CD4-positive, alpha-beta T cell treated with Interleukin-21 for 1 hour (primary cell): ENCODE results near the gene CARS2.

Source experiments
- DNase-seq: peaks from one replicate; pipeline ENCODE4 v3.0.0-alpha.2; 2020

CARS2 gene

DNA sequence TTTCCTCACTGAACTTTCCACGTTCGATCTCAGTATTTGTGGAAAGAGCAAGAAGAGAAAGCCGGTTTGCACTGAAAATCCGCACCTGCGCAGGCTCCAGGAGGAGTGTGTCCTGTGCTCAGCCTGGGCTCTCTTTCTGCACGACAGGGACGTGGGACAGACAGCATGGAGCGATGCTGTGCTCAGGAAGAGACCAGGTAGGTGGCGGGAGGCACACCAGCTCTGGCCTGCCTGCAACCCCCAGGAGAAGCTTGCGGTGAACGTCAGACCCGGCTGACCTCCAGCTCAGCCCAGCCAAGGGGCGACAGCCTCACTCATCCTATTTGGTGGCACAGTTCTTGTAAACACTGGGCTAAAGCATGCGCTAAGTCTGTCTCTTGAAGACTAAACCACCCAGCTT is 54.6 kb downstream of the CARS2 start:
- no peak for DNase-seq

DNA sequence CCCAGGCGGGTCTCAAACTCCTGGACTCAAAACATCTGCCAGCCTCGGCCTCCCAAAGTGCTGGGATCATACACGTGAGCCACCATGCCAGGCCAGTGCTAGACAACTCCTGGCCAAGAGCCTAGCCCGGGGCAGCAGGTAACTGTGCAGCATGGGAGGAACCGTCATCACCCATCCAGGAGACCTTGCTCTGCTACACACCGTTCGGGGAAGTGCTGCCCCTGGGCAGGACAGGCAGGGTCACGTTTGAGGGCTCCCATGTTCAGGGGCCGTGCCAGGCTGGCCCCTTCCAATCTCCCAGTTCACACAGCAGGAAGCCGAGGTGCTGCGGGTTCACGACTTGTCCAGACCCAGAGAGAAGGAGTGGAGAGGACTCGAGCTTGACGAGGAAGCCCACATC is 55.5 kb downstream of the CARS2 start:
- DNase-seq, result no peak

DNA sequence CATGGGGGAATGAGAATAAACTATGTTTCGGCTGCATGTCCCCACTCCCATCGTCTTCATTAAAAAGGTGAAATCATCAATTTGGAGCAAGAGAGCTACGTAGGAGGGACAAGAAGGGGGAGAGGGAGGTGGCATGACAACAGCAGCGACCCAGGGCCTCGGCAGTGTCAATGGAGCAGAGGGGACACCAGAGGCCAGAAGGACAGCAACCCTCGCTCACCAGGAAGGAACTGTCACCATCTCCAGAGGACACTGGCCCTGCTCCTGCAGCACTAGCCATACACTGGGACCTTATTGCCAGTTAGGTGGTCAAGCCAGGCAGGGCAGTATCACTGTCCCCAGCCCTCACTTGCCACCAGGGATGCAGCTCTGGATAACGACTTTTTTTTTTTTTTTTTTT is 56.4 kb downstream of the CARS2 start:
- no peak for DNase-seq

DNA sequence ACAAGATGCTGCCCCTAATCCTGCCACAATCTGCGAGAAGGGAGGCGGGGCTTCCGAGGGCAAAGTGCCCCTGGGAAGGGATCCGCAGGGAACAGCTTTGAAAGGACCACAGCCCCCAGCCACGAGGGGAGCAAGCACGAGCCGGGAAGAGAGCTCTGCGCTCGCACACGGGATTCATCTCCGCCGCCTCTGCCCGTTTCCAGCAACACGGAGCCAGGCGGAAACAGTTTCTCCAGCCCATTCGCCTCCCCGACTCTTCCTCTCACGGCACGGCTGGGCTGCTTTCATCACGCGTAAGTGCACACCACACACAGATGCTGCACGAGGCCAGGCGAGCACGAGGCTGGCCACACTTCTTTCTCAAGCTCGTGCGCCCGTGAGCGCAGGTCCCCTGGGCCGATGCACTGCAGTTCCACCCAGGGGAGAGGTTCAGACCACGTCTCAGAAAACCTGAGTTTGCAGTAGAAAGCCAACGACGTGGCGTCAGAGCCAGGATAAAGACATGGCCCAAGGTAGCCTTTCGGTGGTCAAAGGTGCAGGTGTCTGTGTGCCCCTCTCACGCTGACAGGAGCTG is 57.0 kb downstream of the CARS2 start:
- no peak for DNase-seq

DNA sequence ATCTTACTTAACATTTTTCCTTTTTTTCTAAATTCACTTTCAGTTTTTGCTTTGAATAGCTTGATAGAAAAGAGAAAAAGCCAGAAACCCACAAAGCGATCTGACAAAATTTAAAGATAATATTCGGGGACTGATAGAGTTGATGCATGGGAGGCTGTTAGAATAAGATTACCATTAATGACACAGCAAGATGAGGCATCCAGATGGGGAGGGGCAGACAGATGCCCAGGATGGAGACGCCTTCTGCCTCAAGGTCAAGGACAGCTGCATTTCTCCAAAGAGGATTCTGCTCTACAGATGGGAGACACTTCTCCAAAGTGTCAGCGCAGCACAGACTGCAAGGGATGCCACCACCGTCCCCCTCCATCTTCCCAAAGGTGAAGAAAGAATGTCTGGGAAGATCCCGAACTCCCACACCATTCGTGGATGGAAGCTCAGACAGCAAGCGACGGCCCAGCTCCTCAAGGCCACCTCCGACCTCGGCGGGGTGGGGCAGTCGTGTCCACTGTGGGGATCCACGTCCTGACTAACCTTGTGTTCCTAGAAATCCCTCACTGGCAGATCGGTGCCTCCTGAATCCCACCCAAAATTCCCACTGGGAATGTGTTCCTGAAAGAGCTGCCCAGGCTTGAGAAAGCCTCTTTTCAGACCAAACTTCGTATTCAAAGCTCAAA is 57.6 kb downstream of the CARS2 start:
- no peak for DNase-seq

DNA sequence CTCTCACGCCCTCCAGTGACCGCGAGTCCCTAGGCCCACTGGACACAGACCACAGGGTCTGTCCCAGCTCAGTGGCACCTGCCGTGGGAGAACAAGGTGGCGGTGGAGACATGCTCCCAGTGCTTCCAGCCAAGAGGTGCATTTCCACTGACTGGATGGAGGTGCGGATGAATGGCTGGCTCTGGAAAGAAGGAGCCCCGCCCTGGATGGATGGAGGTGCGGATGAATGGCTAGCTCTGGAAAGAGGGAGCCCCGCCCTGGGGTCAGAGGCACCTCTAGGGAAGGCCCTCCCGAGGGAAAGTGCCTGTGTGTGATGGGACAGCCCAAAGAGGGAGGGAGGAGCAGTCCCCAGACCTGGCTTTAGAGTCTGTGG is 58.6 kb downstream of the CARS2 start:
- DNase-seq, result no peak

DNA sequence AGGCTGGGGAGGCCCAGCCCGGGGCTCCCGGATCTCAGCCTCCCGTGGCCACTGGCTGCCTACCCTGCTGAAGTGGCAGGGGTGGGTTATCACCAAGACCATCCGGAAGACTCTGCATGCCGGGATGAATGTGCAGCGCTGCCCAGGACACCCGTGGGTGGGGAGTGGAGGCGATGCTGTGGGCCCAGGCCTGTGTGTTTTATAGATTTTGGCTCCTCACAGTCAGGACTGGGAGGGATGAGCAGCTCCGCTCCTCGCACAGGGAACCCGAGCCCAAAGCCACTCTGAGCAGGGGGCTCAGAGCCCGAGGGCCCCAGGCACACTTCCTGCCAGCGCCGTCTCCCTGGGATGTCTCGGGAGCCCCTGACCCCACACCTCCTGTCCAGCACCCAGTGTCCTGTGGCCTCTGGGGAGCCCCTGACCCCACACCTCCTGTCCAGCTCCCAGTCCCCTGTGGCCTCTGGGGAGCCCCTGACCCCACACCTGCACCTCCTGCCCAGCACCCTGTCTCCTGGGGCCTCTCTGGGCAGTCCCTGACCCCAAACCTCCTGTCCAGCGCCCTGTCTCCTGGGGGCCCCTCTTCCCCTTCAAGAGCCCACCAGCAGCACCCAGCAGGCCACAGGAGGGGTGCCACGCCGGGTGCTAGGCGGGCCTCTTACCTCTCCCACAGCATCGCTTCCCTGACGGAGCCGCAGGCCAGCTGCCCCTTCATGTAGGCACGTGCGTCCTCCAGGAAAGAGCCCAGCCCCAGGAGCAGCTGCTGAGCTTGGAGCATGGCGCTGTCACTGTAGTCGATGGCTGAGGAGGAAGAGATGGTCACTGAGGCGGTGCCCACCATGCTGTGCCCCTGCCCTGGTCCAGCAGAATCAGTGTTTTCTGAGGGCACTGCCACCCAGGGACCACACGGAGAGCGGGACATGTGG is 59.2 kb downstream of the CARS2 start:
- DNase-seq, result no peak

DNA sequence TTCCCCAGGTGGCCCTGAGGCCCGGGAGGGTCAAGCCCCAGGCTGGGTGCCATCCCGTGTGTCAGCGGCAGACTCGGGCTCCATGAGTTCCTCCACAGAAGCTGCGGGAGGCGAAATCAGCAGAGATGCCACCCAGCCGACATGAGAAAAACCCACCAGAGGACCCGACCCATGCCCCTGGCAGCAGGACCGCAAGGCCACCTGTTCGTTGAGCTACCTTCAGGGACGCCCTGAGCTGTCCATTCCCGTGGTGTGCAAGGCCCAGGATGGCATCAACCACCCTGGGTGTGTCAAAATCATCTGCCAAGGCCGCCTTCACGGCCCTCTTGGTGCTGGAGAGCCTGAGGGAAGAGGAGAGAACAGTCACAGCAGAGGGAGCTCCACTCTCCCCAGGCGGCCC is 60.2 kb downstream of the CARS2 start:
- no peak for DNase-seq

DNA sequence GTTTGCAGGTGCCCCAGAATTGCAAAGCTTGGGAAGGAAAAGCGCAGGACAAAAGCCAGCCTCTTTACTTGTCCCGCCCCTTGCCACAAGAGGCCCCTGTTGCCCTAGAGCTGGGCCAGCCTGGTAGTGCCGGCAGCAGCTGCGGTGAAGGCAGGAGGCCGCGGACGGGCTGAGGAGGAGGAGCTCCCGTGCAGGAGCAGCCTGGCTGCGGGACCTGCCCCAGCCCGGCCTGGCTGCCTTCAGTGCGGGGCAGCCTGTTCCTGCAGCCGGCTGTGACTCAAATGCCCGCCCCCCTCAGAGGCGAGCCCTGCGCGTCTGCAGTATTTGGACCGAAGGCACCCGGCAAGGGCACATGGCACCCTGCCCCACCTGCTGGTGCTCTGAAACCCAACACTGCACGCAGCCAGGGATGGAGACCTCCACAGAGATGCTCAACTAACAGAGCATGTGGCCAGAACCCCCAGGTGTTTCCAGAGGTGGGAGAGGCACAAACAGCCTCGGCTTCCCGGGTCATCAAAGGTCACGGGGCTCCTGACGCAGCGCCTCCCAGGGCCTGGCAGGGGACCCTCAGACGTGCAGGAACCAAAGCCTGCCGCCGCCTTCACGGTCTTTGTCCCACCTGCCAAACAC is 60.9 kb downstream of the CARS2 start:
- DNase-seq, result peak; percentile 62

DNA sequence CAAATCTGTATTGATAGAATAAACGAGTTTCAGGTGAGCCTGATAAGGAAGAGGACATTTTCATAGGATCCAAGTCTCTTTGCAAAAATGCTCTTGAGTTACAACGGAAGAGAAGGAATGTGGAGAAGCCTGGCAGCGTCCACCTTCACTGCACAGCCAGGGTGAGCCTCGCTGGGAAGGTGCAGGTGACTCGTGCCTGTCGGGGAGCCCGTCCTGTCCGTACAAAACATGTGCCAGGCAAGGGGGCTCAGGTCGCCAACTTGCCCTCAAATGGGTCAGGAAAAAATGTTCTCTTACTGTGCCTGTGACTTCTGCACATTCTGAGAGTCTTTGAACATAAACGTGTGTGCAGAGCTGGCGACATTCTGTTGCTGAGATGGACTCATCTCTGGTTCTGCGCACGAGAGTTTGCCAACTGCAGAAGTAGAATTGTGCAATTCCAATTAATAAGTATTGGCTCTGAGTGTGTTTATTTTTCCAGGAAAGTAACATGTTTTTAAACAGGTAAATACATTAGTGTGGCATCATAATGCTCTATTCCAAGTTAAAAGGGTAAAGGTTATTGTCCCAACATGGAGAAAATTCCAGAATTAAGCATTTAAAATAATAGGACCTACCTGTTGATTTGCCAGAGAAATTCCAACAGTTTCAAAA is 62.0 kb downstream of the CARS2 start:
- DNase-seq, result no peak

DNA sequence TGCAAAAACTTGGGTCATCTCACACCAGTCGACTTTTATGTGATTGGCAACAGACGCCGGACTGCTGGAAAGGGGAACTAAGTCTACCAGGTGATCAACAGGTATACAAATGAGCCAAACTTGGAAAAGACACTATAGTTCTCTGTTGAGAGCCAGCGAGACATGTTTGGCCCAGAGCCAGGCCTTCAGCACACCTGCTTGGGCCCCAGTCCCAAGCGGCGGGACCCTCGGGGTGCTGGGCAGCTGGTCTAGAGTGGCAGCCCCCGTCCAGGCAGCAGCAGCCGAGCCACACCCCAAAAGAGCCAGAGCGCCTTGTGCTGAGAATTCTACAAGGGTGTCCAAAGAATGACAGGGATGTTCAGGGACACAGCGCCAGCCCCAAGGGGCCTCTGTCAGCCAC is 62.6 kb downstream of the CARS2 start:
- DNase-seq, result no peak

DNA sequence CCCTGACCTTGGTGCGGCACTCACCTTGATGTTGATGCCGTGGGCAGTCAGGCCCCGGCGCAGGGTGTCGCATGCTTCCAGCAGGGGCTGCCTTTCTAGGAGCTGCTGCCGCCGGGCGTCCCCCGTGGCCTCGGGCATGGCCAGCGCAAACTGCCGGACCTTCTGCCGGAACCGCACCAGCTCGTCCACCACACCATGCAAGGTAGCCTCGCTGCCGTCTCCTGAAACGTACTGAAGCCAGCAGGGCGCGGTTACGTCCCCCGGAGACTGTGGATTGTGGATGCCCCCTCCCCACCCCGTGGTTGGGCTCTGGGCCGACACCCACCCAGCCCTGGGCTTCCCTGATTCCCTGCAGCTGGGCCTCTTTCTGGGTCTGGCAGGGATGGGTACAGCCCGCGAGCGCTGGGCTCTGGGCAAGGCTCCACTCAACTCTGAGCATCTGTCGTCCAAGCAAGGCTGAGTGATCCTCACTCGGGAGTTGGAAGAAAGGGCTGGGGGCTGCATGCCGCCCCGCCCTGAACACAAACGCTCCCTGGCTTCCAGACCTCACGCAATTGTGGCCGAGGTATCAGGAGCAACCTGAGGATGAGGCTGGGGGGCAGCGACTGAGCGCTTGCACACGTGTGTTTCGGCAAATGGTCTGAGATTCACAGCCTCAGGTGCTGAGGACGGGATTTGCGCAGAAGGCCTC is 63.5 kb downstream of the CARS2 start:
- DNase-seq, result no peak

DNA sequence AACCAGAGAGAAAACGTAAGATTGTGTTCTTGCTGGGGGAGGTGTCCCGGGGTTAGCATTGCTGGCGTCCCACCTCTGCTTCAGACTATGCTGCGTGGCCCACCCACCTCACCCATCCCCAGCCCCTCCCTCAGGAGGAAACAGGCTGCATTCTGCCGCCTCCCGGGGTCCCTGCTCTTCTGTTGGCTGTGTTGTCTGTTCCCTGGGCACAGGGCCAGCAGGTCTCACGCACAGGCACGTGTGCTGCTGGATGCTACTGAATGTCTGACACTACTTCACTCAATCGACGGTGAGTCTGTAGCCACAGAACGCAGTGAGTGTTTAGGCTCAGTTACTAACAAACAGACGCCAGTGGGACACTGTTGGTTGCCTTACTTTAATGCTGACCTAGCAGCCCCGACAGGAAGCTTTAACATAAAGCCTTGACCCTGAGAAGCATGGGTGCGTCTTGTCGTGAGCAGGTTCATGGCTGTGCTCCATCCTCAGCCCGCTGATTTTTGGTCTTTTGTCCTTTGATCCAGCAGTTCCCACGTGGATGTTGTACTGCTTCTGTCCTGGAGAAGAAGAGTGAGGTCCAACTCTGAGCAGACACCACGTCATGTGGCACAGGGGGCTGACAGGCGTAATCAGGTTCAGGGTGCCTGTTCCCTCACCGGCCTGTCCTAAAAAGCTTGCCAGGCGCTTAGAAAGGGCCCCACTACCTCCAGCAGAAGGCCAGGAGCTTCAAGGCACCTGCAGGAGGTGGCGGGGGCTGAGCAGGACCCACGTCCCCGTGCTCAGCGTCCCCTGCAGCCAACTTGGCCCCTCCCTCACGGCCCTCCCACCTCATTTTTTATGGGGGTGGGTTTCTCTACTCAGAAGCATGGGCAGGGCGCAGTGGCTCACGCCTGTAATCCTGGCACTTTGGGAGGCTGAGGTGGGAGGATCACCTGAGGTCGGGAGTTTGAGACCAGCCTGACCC is 64.6 kb downstream of the CARS2 start:
- no peak for DNase-seq

DNA sequence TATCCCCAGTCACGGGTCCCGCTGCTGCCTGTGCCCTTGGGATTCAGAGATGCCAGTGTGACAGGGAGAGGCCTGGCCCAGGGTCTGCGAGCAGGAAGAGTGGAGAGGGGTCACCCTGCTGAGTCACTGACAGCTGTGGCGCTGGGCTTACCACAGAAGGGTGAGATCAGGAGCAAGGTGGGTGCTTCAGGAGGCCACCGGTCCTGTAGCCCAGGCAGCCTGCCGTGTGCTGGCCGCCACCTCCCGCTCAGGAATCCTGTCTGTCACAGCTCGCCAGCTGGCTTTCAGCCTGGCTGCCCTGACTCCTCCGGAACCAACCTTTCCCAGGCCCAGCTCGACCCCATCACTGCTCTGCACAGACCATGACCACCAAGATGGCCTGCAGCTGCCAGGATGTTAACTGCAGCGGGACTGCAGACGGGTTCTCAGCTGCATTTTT is 65.3 kb downstream of the CARS2 start:
- DNase-seq, result no peak

DNA sequence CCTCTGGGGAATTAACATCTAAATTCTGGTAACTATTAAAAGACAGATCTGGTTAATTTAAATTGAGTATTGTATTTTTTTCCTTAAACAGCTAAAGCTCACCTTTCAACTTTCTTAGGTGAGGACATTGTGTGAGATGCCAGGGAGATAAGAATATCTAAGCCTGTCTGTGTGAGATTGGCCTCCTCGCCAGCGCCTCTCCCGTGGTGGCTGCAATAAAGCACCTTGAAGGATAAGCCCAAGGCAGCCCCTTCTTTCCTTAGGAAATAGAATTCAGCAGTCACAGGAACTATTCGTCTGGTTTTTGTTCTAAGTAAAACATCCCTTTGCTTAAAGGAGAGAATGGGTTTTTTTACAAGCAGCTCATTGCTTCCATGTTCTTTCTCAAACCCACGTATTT is 66.0 kb downstream of the CARS2 start:
- DNase-seq, result no peak

DNA sequence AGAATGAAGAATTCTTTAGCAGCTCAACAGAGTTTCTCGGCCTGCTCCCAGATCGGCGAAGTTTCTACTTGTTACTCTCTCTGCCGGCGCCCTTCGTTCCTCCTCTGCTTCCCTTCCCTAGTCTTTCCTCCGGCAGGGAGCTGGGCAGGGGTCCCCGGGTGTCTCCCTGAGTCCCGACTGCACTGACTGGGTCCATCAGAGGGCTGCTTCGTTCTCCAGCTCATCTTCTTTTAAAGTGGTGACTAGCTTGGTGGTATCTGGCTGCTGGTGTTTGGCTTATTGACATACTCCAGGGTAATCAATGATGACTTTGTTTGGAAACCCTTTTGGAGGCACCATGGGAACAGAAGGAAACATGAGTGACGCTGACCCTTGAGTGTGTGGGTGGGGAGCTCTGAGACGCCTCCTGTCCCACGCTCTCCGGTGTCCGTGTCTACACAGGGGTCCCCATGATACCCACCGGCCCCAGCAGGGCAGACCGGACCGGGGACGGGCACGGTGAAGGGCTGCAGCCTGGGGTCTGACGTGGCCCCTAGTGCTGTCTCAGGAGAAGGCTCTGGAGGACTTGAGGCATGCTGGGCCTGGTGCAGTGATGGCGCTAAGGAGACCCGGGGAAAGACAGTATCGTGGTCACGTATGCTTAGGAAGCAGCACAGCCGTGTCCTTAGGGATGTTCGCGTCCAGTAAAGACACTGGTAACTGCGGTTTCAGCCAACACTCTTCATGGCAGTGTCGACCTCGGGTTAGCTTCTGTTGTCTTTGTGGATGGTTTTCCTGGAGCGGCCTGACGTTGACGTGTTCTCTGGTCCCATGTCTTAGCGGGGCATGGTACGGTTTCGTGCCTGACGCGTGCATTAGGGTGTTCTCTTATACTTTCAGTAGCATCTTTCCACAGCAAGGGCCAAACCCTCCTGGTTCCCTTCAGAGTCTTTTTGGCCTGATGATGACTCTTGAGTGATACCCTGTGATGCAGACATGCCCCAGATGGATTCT is 66.8 kb downstream of the CARS2 start:
- DNase-seq, result no peak

DNA sequence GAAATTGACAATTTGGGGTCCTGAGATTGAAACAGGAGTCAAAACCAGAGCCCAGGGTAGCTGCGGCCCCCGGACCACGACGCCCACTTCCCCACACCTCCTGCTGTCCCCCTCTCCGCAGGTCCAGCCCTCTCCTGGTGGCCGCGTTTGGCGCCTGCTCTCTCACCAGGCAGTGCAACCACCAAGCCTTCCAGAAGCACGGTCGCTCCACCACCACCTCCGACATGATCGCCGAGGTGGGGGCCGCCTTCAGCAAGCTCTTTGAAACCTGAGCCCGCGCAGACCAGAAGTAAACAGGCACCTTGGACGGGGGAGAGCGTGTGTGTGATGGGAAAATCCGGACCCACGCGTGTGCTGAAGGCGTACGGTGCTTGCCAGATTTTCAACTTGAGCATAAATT is 67.7 kb downstream of the CARS2 start:
- DNase-seq, result no peak

DNA sequence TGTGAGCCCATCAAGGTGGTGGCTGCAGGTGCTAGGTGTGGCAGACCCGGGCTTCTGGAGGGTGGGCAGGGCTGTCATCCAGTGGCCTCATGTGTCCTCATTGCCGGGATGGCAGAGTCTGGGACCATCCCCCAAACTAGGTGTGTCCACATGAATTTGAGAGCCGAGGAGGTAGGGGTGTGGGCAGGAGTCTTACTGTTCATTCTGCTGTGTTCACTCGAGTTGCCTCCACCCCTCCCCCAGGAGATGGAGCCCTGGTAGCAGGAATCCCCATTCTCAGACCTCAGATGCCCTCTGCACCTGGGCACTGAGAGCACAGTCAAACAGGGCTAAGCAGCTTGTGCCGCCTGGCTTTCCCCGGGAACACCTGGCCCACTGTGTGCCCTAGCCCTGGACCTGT is 68.2 kb downstream of the CARS2 start:
- DNase-seq, result no peak

DNA sequence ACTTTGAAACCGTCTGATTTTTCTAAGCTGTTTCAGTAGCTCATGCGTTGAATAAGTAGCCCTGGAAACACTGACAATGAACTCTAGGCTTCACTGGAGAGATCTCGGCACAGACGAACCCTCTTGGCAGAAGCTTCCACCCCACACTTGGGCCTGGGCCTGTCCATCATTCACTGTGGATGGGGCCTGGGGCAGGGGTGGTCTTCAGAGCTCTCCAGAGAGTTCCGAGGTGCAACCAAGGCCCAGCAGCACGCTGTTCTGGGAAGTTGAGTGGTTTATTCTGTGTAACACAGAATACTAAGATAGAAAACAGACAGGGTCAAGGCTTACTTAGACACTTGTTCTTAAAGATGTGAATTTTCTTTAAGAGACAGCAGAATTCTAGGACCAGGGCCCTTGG is 68.6 kb downstream of the CARS2 start:
- DNase-seq, result no peak

DNA sequence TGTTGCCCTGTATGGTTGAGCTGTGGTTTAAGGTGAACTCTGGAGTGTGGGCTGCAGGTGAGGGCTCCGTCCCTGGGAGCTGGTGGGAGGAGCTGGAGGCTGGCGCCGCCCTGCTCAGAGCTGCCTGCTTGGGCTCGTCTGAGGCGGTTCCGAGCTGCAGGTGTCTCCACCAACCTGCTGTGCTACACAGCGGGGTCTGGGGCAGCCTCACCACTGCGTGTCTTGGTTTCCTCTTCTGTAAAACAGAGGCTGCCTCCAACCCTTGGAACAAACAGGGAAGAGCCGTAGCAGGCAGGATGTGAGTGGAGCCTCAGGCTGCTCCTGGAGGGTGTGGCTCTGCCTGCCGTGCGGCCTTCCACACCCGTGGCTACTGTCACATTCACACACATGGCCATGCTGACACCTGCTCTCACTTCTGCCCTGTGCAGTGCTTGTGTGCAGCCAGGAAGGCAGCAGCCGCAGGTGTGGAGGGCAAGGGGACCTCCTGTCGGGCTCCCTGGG is 69.2 kb downstream of the CARS2 start:
- DNase-seq, result no peak
